ENCODE measurements around the gene NAT8L. TPM values are rescaled to one million over a fixed set of nuclear protein-coding genes. Genes with fewer than 3 reads are reported as not detected.
"Not testable (repeated sequence)": the region's sequence is repeated elsewhere in the genome, so short reads cannot be mapped to it uniquely, and the experiment has no call there.

Gene NAT8L, protein sequence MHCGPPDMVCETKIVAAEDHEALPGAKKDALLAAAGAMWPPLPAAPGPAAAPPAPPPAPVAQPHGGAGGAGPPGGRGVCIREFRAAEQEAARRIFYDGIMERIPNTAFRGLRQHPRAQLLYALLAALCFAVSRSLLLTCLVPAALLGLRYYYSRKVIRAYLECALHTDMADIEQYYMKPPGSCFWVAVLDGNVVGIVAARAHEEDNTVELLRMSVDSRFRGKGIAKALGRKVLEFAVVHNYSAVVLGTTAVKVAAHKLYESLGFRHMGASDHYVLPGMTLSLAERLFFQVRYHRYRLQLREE
- 1 to 10 TPM; 1.5 to 3.2 (median 1.8) TPM for total RNA-seq

DNA sequence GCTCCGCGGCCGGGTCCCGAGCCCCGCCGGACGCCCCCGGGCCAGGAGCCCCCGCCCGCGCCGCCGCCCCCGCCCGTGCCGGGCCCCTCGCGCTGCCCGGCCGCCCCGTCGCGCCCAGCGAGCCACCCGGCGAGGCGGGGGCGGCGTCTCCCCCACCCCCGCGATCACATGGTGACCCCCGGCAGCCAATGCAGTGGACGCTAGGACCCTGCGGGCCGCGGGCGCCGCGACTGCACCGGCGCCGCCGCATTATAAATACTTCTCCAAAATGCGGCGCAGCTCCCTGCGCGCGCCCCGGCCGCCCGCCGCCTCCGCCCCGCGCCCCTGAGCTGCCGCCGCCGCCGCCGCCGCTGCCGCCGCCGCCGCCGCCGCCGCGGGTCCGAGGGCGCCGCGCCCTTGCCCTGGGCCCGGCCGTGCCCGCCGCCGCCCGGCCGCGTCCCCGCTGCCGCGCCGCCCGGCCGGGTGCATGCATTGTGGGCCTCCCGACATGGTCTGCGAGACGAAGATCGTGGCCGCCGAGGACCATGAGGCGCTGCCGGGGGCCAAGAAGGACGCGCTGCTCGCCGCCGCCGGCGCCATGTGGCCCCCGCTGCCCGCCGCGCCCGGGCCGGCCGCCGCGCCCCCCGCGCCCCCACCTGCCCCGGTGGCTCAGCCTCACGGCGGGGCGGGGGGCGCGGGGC lies at the start of gene NAT8L:
TSS of gene NAT8L (plus strand) at position 282 of the 680 bp plus-strand sequence. CDS start at position 467, 185 bp downstream.
- H3K36me3 ChIP-seq = no peaks in the 10 kb centered on the region
- ATAC-seq (peak; percentile 41 to 69), DNase-seq (no peak)
- H3K4me3 ChIP-seq = peak within 1 kb of the TSS; percentile 50 to 53 (median 52)
- peak within 1 kb of the TSS in 1 of 4 donors; percentile 33 for H3K27ac ChIP-seq
- intact Hi-C loops (cut with DNase I; ENCODE audit: low total_unique reads) = no loop called here
- H3K9me3 ChIP-seq = no peaks in the 10 kb centered on the region
- TF ChIP-seq, protein P1, sequence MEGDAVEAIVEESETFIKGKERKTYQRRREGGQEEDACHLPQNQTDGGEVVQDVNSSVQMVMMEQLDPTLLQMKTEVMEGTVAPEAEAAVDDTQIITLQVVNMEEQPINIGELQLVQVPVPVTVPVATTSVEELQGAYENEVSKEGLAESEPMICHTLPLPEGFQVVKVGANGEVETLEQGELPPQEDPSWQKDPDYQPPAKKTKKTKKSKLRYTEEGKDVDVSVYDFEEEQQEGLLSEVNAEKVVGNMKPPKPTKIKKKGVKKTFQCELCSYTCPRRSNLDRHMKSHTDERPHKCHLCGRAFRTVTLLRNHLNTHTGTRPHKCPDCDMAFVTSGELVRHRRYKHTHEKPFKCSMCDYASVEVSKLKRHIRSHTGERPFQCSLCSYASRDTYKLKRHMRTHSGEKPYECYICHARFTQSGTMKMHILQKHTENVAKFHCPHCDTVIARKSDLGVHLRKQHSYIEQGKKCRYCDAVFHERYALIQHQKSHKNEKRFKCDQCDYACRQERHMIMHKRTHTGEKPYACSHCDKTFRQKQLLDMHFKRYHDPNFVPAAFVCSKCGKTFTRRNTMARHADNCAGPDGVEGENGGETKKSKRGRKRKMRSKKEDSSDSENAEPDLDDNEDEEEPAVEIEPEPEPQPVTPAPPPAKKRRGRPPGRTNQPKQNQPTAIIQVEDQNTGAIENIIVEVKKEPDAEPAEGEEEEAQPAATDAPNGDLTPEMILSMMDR (IDR thresholded peaks at IDR 0.05 in 4 of 5, conservative IDR thresholded peaks at IDR 0.05 in 1 of 5) = no peak
- TF ChIP-seq POLR2A (IDR thresholded peaks at IDR 0.05) = no peak
- in situ Hi-C loops (cut with MboI; ENCODE audit: low sequenced_read_pairs in 4 of 4) = no loop called here
- peaks cover 8 to 16% (median 10%) of the 10 kb centered on the region in 3 donors for H3K27me3 ChIP-seq
- H3K4me1 ChIP-seq = no peaks in the 10 kb centered on the region

DNA sequence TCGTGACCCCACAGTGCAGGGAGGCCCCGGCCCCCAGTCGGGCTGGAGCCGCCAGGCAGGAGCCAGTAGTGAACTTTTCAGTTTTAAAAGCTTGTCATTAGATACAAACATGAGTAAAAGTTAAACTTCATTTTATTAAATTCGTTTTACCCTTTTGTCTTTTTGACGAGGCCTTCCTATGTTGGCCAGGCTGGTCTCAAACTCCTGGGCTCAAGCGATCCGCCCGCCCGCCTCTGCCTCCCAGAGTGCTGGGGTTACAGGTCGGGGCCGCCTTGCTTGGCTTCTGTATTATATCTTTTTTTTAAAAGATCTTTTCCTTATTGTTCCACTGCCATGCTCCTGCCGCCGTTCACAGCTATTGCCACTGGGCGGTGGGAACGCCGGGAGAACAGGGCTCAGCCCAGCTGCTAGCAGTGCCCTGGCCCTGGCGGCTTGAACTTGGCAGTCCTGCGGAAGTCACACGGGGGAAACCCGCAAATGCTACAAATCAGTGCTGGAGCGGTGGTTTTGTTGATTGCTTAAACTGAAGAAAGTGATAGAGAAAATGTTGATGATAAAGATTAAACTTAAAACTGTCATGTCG lies 49.4 kb upstream of the NAT8L start:
- Histone ChIP-seq H3K4me1 (peaks cover 18 to 23% of the 10 kb centered on the region in 2 donors), H3K9me3 (no peaks in the 10 kb centered on the region), H3K4me3 (peak overlapping the region; percentile 68 to 99 (median 90)), H3K27me3 (no peaks in the 10 kb centered on the region), H3K27ac (peak overlapping the region; percentile 93 to 100 (median 98)), H3K36me3 (peaks cover 0 to 5% of the 10 kb centered on the region in 2 donors)
- DNase-seq (peak; percentile 24 to 66), ATAC-seq (peak; percentile 50 to 58)
- in situ Hi-C loops (cut with MboI; ENCODE audit: low sequenced_read_pairs in 4 of 4) = no loop called here
- intact Hi-C loops (cut with DNase I; ENCODE audit: low total_unique reads) = loop anchor here (1.0 to 10.0 kb wide), 6 partner anchors 36 to 995 kb away; partner anchors contain the start of genes FAM53A, FGFRL1, MXD4 and NSD2
- no peak for TF ChIP-seq POLR2A (IDR thresholded peaks at IDR 0.05)
- TF ChIP-seq, protein P1 (IDR thresholded peaks at IDR 0.05 in 4 of 5, conservative IDR thresholded peaks at IDR 0.05 in 1 of 5) = peak in 2 of 5 experiments; percentile 30 to 45

DNA sequence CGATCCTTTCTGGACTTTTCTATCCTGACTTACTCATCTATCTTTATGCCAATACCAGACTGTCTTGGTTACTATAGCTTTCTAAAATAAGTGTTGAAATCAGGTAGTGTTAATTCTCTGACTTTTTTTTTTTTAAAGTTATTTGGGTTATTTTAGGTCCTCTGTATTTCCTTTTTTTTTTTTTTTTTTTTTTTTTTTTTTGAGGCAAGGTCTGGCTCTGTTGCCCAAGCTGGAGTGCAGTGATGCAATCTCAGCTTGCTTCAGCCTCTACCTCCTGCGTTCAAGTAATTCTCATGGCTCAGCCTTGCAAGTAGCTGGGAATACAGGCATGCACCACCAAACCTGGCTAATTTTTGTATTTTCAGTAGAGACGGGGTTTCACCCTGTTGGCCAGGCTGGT lies 47.5 kb upstream of the NAT8L start:
- intact Hi-C loops (cut with DNase I; ENCODE audit: low total_unique reads) = no loop called here
- in situ Hi-C loops (cut with MboI; ENCODE audit: low sequenced_read_pairs in 4 of 4) = no loop called here

DNA sequence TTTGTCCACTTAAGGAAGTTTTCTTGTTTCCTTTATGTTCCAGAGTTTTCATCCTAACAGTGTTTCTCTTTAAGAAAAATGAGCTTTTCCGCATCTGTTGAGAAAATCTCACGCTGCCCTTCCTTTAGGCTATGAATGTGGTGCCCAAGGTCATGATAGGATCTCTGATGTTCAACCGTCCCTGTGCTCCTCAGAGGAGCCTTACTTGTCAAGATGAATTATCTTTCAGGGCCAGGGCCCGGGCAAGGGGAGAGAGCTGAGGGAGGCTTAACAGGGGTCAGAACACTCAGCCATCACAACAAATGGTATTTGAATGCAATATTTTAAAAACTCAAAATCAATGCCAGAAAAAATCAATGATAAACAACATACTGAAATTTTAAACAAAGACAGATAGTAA lies 44.1 kb upstream of the NAT8L start:
- in situ Hi-C loops (cut with MboI; ENCODE audit: low sequenced_read_pairs in 4 of 4) = no loop called here
- TF ChIP-seq, protein P1 (IDR thresholded peaks at IDR 0.05 in 4 of 5, conservative IDR thresholded peaks at IDR 0.05 in 1 of 5) = no peak
- TF ChIP-seq POLR2A (IDR thresholded peaks at IDR 0.05) = no peak
- Histone ChIP-seq H3K4me1 (peaks cover 1 to 2% of the 10 kb centered on the region in 2 donors), H3K27ac (no peak overlapping the region), H3K4me3 (no peak overlapping the region), H3K36me3 (no peaks in the 10 kb centered on the region), H3K27me3 (no peaks in the 10 kb centered on the region), H3K9me3 (no peaks in the 10 kb centered on the region)
- DNase-seq = no peak
- intact Hi-C loops (cut with DNase I; ENCODE audit: low total_unique reads) = no loop called here
- ATAC-seq = no peak

More for the DNA sequence above, 47.5 kb upstream of the NAT8L start:
- Histone ChIP-seq H3K27ac (no peak overlapping the region), H3K4me1 (peaks cover 18 to 20% of the 10 kb centered on the region in 2 donors), H3K27me3 (no peaks in the 10 kb centered on the region), H3K9me3 (no peaks in the 10 kb centered on the region), H3K36me3 (no peaks in the 10 kb centered on the region), H3K4me3 (no peak overlapping the region)
- ATAC-seq (no peak), DNase-seq (no peak)
- no peak for TF ChIP-seq POLR2A (IDR thresholded peaks at IDR 0.05)
- TF ChIP-seq, protein P1 (IDR thresholded peaks at IDR 0.05 in 4 of 5, conservative IDR thresholded peaks at IDR 0.05 in 1 of 5) = no peak

DNA sequence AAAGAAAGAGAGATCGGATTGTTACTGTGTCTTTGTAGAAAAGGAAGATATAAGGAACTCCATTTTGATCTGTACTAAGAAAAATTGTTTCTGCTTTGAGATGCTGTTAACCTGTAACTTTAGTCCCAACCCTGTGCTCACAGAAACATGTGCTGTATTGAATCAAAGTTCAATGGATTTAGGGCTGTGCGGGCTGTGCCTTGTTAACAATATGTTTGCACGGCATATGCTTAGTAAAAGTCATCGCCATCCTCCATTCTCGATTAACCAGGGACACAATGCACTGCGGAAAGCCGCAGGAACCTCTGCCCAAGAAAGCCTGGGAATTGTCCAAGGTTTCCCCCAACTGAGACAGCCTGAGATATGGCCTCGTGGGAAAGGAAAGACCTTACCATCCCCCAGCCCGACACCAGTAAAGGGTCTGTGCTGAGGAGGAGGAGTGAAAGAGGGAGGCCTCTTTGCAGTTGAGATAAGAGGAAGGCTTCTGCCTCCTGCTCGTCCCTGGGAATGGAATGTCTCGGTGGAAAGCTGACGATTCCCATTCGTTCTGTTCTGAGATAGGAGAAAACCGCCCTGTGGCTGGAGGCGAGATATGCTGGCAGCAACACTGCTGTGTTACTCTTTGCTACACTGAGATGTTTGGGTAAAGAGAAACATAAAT lies 37.6 kb upstream of the NAT8L start:
- DNase-seq; intact Hi-C loops (cut with DNase I; ENCODE audit: low total_unique reads); H3K9me3 ChIP-seq; H3K36me3 ChIP-seq; H3K4me1 ChIP-seq; in situ Hi-C loops (cut with MboI; ENCODE audit: low sequenced_read_pairs in 4 of 4); H3K4me3 ChIP-seq; H3K27ac ChIP-seq; ATAC-seq: not testable (repeated sequence)
- H3K27me3 ChIP-seq = peaks cover 9 to 18% (median 12%) of the 10 kb centered on the region in 3 donors
